ENCODE data around the gene NDUFS3. TPM values are rescaled to one million over a fixed set of nuclear protein-coding genes. Genes with fewer than 3 reads are reported as not detected.

NDUFS3 gene
- total and polyA plus RNA-seq, 2 of the 13 experiments (the other 11 are each of a cell fraction or from before 2014, with no cell fraction given) = 151 to 184 TPM

DNA sequence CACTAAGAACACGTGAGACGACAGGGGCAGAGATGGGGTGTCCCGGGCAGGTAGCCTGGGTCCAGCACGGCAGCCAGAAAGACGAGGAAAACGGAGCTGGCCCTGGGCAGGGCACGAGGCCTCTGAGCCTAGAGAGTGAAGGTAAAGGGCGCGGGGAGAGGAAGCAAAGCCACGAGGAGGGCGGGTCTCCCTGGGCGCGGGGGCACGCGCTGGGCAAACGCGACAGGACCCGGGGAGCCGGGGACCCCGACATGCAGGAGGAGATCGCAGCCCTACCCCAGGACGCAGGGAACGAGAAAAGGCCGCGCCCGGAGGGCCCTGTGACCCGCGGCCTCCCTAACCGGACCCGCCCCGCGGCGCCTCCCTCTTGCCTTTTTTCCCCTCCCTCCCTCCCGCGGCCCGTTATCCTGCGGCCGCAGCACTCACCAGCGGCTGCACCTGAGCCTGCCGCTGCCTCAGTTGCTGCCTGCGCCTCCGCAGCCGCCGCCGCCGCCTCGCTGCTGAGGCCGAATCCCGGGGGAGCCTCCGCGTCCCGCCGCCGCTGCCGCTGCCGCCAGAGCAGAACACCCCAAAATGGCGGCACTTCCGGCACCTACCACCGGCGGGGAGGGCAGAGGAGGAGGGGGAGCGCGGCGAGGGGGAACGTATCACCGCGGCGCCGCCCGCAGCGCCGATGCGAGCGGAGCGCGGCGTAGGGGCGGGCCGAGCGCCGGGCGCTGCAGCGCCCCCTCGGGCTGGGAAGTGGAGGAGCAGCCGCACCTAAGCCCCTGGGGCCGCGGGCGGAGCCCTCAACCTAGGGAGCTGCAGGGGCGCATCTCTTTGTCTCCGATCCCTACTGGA lies 26.1 kb upstream of the NDUFS3 start, which contains the start of gene CELF1 (continued):
- TF ChIP-seq FOXP4 (CRISPR knock-in tag; IDR thresholded peaks at IDR 0.05) = no peak
- TF ChIP-seq, protein P1, sequence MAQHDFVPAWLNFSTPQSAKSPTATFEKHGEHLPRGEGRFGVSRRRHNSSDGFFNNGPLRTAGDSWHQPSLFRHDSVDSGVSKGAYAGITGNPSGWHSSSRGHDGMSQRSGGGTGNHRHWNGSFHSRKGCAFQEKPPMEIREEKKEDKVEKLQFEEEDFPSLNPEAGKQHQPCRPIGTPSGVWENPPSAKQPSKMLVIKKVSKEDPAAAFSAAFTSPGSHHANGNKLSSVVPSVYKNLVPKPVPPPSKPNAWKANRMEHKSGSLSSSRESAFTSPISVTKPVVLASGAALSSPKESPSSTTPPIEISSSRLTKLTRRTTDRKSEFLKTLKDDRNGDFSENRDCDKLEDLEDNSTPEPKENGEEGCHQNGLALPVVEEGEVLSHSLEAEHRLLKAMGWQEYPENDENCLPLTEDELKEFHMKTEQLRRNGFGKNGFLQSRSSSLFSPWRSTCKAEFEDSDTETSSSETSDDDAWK (CRISPR knock-in tag; IDR thresholded peaks at IDR 0.05) = no peak
- no peak for TF ChIP-seq SP140L (CRISPR knock-in tag; IDR thresholded peaks at IDR 0.05; ENCODE audit: borderline replicate concordance)
- TF ChIP-seq MIER3 (CRISPR knock-in tag; IDR thresholded peaks at IDR 0.05; ENCODE audit: borderline replicate concordance) = no peak
- no peak for TF ChIP-seq BHLHE40 (IDR thresholded peaks at IDR 0.05; ENCODE audit: low read length)
- TF ChIP-seq ZNF256 (CRISPR knock-in tag; conservative IDR thresholded peaks at IDR 0.05) = no peak
- no peak for TF ChIP-seq PAX8 (CRISPR knock-in tag; IDR thresholded peaks at IDR 0.05; ENCODE audit: borderline replicate concordance)
- 0 out of 2 replicates have a peak, but pooled peaks have one; percentile 12 for TF ChIP-seq REPIN1 (CRISPR knock-in tag; IDR thresholded peaks at IDR 0.05; ENCODE audit: borderline replicate concordance, low read depth)
- TF ChIP-seq NFAT5 (CRISPR knock-in tag; IDR thresholded peaks at IDR 0.05) = no peak
- no peak for TF ChIP-seq GLI4 (CRISPR knock-in tag; IDR thresholded peaks at IDR 0.05; ENCODE audit: borderline replicate concordance)
- TF ChIP-seq PAXIP1 (CRISPR knock-in tag; conservative IDR thresholded peaks at IDR 0.05) = peak; percentile 33; the same call in 1 of the 2 replicates
- no peak for TF ChIP-seq ZNF292 (CRISPR knock-in tag; IDR thresholded peaks at IDR 0.05; ENCODE audit: borderline replicate concordance, low read depth)
- TF ChIP-seq KDM2A (CRISPR knock-in tag; IDR thresholded peaks at IDR 0.05; ENCODE audit: borderline replicate concordance, low read depth) = peak; percentile 88
- no peak for TF ChIP-seq U2AF1 (optimal IDR thresholded peaks at IDR 0.05; ENCODE audit: low read depth, low read length)
- TF ChIP-seq GABPA (IDR thresholded peaks at IDR 0.05; ENCODE audit: low read depth, low read length) = peak; percentile 81
- TF ChIP-seq GABPA (CRISPR knock-in tag; IDR thresholded peaks at IDR 0.05; ENCODE audit: low read depth) = peak; percentile 88
- no peak for TF ChIP-seq ZNF777 (CRISPR knock-in tag; IDR thresholded peaks at IDR 0.05)

All from HepG2 (cell line).